GM23338 (cell line): ENCODE measurements around the gene PTPRN2. TPM values are rescaled to one million over a fixed set of nuclear protein-coding genes. Genes with fewer than 3 reads are reported as not detected.

Source experiments
- ATAC-seq: fragments of 200-7000 bp; cut with Tn5 transposase; 3 replicates; pipeline ENCODE4 v1.9.1; 2020
- DNase-seq: peaks from one replicate; pipeline ENCODE4 v3.0.0-alpha.2; 2015; ENCODE audit warnings: low spot score
- H2AFZ ChIP-seq: fragments of 200-600 bp; sonication (generic); 2 replicates; pipeline ENCODE4 v1.8.0; 2016; ENCODE audit warnings: antibody characterized with exemption, mild to moderate bottlenecking, moderate library complexity
- H3F3A ChIP-seq: fragments of 200-600 bp; sonication (generic); replicated peaks from 2 replicates; pipeline ENCODE4 v1.8.0; 2017; ENCODE audit warnings: antibody characterized with exemption, mixed run types, low read depth
- H3K27ac ChIP-seq: fragments of 200-600 bp; sonication (generic); 2 replicates; pipeline ENCODE4 v1.6.1; 2016; ENCODE audit warnings: low read depth
- H3K27me3 ChIP-seq: fragments of 200-600 bp; sonication (generic); 2 replicates; pipeline ENCODE4 v1.8.0; 2016; ENCODE audit warnings: mild to moderate bottlenecking, mixed run types, moderate library complexity; ENCODE audit not compliant: insufficient read depth
- H3K36me3 ChIP-seq: fragments of 200-600 bp; sonication (generic); 2 replicates; pipeline ENCODE4 v1.8.0; 2016; ENCODE audit warnings: mild to moderate bottlenecking; ENCODE audit not compliant: insufficient read depth
- H3K4me1 ChIP-seq: fragments of 200-600 bp; sonication (generic); 2 replicates; pipeline ENCODE4 v1.8.0; 2016; ENCODE audit warnings: mild to moderate bottlenecking, moderate library complexity; ENCODE audit not compliant: insufficient read depth
- H3K4me2 ChIP-seq: fragments of 200-600 bp; sonication (generic); 2 replicates; pipeline ENCODE4 v1.7.1; 2017; ENCODE audit warnings: mixed run types
- H3K4me3 ChIP-seq: fragments of 200-600 bp; sonication (generic); 2 replicates; pipeline ENCODE4 v1.6.1; 2016; ENCODE audit warnings: mixed run types
- H3K79me2 ChIP-seq: fragments of 200-600 bp; sonication (generic); replicated peaks from 2 replicates; pipeline ENCODE4 v1.8.0; 2017; ENCODE audit warnings: mild to moderate bottlenecking; ENCODE audit not compliant: insufficient read depth
- H3K9me2 ChIP-seq: fragments of 200-600 bp; sonication (generic); 2 replicates; pipeline ENCODE4 v1.8.0; 2017; ENCODE audit not compliant: insufficient read depth
- H4K20me1 ChIP-seq: fragments of 200-600 bp; sonication (generic); replicated peaks from 2 replicates; pipeline ENCODE4 v1.8.0; 2017; ENCODE audit warnings: mild to moderate bottlenecking; ENCODE audit not compliant: insufficient read depth
- H3K27ac Mint-ChIP-seq: 2 replicates; pipeline ENCODE4 v1.8.0; 2020; ENCODE audit warnings: inconsistent platforms, mild to moderate bottlenecking, moderate library complexity, mixed read lengths
- H3K27me3 Mint-ChIP-seq: 3 replicates; pipeline ENCODE4 v1.8.0; 2022; ENCODE audit warnings: low read depth, mild to moderate bottlenecking, moderate library complexity, mixed read lengths, inconsistent platforms; ENCODE audit not compliant: insufficient read depth, poor library complexity
- H3K36me3 Mint-ChIP-seq: 3 replicates; pipeline ENCODE4 v1.8.0; 2021; ENCODE audit warnings: low read depth, mild to moderate bottlenecking, inconsistent platforms, moderate library complexity, mixed read lengths
- H3K4me1 Mint-ChIP-seq: 3 replicates; pipeline ENCODE4 v1.8.0; 2020; ENCODE audit warnings: mild to moderate bottlenecking, inconsistent platforms, mixed read lengths
- H3K4me3 Mint-ChIP-seq: 3 replicates; pipeline ENCODE4 v1.8.0; 2021; ENCODE audit warnings: moderate library complexity, mild to moderate bottlenecking, inconsistent platforms, mixed read lengths
- H3K9me3 Mint-ChIP-seq: 3 replicates; pipeline ENCODE4 v1.8.0; 2020; ENCODE audit warnings: moderate library complexity, mild to moderate bottlenecking, inconsistent platforms, mixed read lengths
- CREB1 ChIP-seq: fragments of 250-450 bp; sonication (Bioruptor Pico); IDR thresholded peaks from 2 replicates; pipeline ENCODE4 v1.5.0; 2020; ENCODE audit warnings: low read depth, mild to moderate bottlenecking, moderate library complexity
- CTCF ChIP-seq, 2 experiments: fragments of 200-600 bp in 1 of 2; sonication (generic) in 1 of 2; conservative IDR thresholded peaks; 2 replicates each; pipeline versions ENCODE4 v1.5.1 to v1.6.1; 2016 to 2017; ENCODE audit warnings: antibody characterized with exemption in 2 of 2, low read depth in 2 of 2, mild to moderate bottlenecking in 2 of 2, moderate library complexity in 1 of 2
- EZH2 ChIP-seq: fragments of 200-600 bp; sonication (generic); IDR thresholded peaks from one replicate; pipeline ENCODE4 v1.8.0; 2017; ENCODE audit warnings: antibody characterized with exemption, mild to moderate bottlenecking, low read depth; ENCODE audit not compliant: unreplicated experiment
- EZH2phosphoT487 ChIP-seq: fragments of 200-600 bp; sonication (generic); IDR thresholded peaks from one replicate; pipeline ENCODE4 v1.8.1; 2018; ENCODE audit warnings: antibody characterized with exemption; ENCODE audit not compliant: unreplicated experiment
- JUNB ChIP-seq: IDR thresholded peaks from one replicate; pipeline ENCODE4 v1.6.1; 2016; ENCODE audit warnings: antibody characterized with exemption; ENCODE audit not compliant: unreplicated experiment
- NANOG ChIP-seq: IDR thresholded peaks from 2 replicates; pipeline ENCODE4 v1.6.1; 2016; ENCODE audit warnings: antibody characterized with exemption, borderline replicate concordance
- POLR2AphosphoS5 ChIP-seq: IDR thresholded peaks from 2 replicates; pipeline ENCODE4 v1.6.1; 2016; ENCODE audit warnings: antibody characterized with exemption, low read depth
- REST ChIP-seq: IDR thresholded peaks from one replicate; pipeline ENCODE4 v1.6.1; 2018; ENCODE audit warnings: antibody characterized with exemption; ENCODE audit not compliant: unreplicated experiment
- STAT1 ChIP-seq: IDR thresholded peaks from one replicate; pipeline ENCODE4 v1.6.1; 2016; ENCODE audit warnings: antibody characterized with exemption; ENCODE audit not compliant: unreplicated experiment
- ZNF114 ChIP-seq: fragments of 250-450 bp; sonication (Bioruptor Pico); IDR thresholded peaks from 2 replicates; pipeline ENCODE4 v1.5.0; 2020; ENCODE audit warnings: mild to moderate bottlenecking, moderate library complexity
- ZNF331 ChIP-seq: fragments of 250-450 bp; sonication (Bioruptor Pico); IDR thresholded peaks from 2 replicates; pipeline ENCODE4 v1.5.0; 2020; ENCODE audit warnings: low read depth, mild to moderate bottlenecking, moderate library complexity
- polyA plus RNA-seq: library from polyadenylated mRNA; unstranded; fragments of >200 nt; fragmentation: Nextera tagmentation; extraction: Ambion mirVana; gene quantifications from 2 replicates; pipeline ENCODE4 v1.2.1, GENCODE V29; 2016
- total RNA-seq: library from RNA; depleted of rRNA; stranded (reverse); fragments of >200 nt; shearing (Covaris generic); gene quantifications from 2 replicates; pipeline ENCODE4 v1.2.3, GENCODE V29; 2014
- TF ChIP-seq, protein P1 (sequence below): IDR thresholded peaks from 2 replicates; pipeline ENCODE4 v1.6.1; 2016; ENCODE audit warnings: antibody characterized with exemption

PTPRN2 gene
- total and polyA plus RNA-seq, 2 experiments from 2014 or later, result 0.87 to 4.0 TPM

- no peak for DNase-seq
- Mint-ChIP-seq H3K4me3 (no peak overlapping the region), H3K9me3 (peaks cover 78% of the 10 kb centered on the region), H3K4me1 (no peaks in the 10 kb centered on the region), H3K36me3 (peaks cover 31% of the 10 kb centered on the region), H3K27me3 (peaks cover 9% of the 10 kb centered on the region), H3K27ac (no peak overlapping the region)
- Histone ChIP-seq H3K9me2 (no peaks in the 10 kb centered on the region), H2AFZ (no peak overlapping the region), H4K20me1 (no peaks in the 10 kb centered on the region), H3K27me3 (no peaks in the 10 kb centered on the region), H3K27ac (no peak overlapping the region), H3K4me3 (no peak overlapping the region), H3K4me1 (no peaks in the 10 kb centered on the region), H3K79me2 (no peaks in the 10 kb centered on the region), H3K4me2 (no peak overlapping the region), H3K36me3 (no peaks in the 10 kb centered on the region), H3F3A (no peaks in the 10 kb centered on the region)
- no peak for ATAC-seq
- TF ChIP-seq NANOG (no peak), POLR2AphosphoS5 (no peak), STAT1 (no peak), CTCF (conservative IDR thresholded peaks at IDR 0.05; ENCODE audit: low read depth in 2 of 2) (no peak), ZNF114 (CRISPR knock-in tag) (no peak), REST (no peak), EZH2phosphoT487 (no peak), ZNF331 (no peak)
- TF ChIP-seq, protein P1, sequence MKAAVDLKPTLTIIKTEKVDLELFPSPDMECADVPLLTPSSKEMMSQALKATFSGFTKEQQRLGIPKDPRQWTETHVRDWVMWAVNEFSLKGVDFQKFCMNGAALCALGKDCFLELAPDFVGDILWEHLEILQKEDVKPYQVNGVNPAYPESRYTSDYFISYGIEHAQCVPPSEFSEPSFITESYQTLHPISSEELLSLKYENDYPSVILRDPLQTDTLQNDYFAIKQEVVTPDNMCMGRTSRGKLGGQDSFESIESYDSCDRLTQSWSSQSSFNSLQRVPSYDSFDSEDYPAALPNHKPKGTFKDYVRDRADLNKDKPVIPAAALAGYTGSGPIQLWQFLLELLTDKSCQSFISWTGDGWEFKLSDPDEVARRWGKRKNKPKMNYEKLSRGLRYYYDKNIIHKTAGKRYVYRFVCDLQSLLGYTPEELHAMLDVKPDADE, result no peak
Measured at GRCh38 chr7:157826566-157826965, 761.1 kb downstream of the PTPRN2 start.

DNA sequence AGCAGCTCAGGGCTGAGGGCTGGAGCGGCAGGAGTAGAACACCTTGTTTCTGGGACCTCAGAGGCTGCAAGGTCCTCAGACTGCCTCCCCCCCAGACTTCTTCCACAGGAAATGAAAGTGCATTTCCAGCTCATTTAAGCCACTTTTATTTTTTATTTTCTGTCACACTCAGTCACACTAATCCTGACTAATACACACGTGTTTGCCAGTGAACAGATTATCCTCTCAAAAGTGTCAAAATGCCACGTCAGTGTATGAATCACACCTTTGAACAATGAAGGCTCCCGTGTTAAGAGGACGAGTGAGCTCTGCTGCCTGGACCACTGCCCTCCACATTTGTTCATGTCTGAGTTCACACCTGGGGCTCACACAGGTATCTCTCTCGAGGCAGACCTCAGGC lies 762.3 kb downstream of the PTPRN2 start:
- Histone ChIP-seq H3K27ac (no peak overlapping the region), H4K20me1 (no peaks in the 10 kb centered on the region), H2AFZ (no peak overlapping the region), H3K27me3 (no peaks in the 10 kb centered on the region), H3K4me2 (no peak overlapping the region), H3K4me3 (no peak overlapping the region), H3K79me2 (no peaks in the 10 kb centered on the region), H3K36me3 (no peaks in the 10 kb centered on the region), H3K9me2 (no peaks in the 10 kb centered on the region), H3K4me1 (no peaks in the 10 kb centered on the region), H3F3A (no peaks in the 10 kb centered on the region)
- Mint-ChIP-seq H3K4me1 (no peaks in the 10 kb centered on the region), H3K9me3 (peaks cover 66% of the 10 kb centered on the region), H3K36me3 (peaks cover 24% of the 10 kb centered on the region; the same call in 2 of the 3 replicates), H3K27me3 (peaks cover 4% of the 10 kb centered on the region), H3K4me3 (no peak overlapping the region), H3K27ac (no peak overlapping the region)
- DNase-seq (no peak), ATAC-seq (no peak)
- TF ChIP-seq CREB1 (CRISPR knock-in tag) (no peak), REST (no peak), ZNF114 (CRISPR knock-in tag) (no peak), STAT1 (no peak), JUNB (no peak), EZH2phosphoT487 (no peak), CTCF (conservative IDR thresholded peaks at IDR 0.05; ENCODE audit: low read depth in 2 of 2) (no peak), NANOG (no peak), EZH2 (no peak), POLR2AphosphoS5 (no peak)
